ENCODE results near the gene FXR2. TPM values are rescaled to one million over a fixed set of nuclear protein-coding genes. Genes with fewer than 3 reads are reported as not detected.

FXR2 gene
- total and polyA plus RNA-seq, 9 of the 15 experiments (the other 6 are each of a cell fraction or from before 2014, with no cell fraction given): 2.0 to 49.3 (median 24.5) TPM

GRCh38 chr17:7583253-7584109, 31.2 kb downstream of the FXR2 start, which contains the start of gene MPDU1 (continued):
- 0 out of 4 replicates have a peak, but pooled peaks of 1 of the 2 experiments have one; percentile 58 for TF ChIP-seq SIN3A (IDR thresholded peaks at IDR 0.05; ENCODE audit: borderline replicate concordance in 2 of 2, control insufficient read depth in 1 of 2, low read depth in 2 of 2, low read length in 2 of 2)
- no peak for TF ChIP-seq SMARCA4 (IDR thresholded peaks at IDR 0.05)
- peak; percentile 62 for TF ChIP-seq ZNF644 (tag; IDR thresholded peaks at IDR 0.05; ENCODE audit: low read depth)
- no peak for TF ChIP-seq ZNF23 (CRISPR knock-in tag; IDR thresholded peaks at IDR 0.05)
- 0 out of 4 replicates have a peak, but pooled peaks of 1 of the 2 experiments have one; percentile 19 for TF ChIP-seq TBL1XR1 (IDR thresholded peaks at IDR 0.05; ENCODE audit: low read length in 2 of 2)
- 0 out of 2 replicates have a peak, but pooled peaks have one; percentile 16 for TF ChIP-seq ARID1B (IDR thresholded peaks at IDR 0.05)
- TF ChIP-seq NRF1 (conservative IDR thresholded peaks at IDR 0.05 in 1 of 2, IDR thresholded peaks at IDR 0.05 in 1 of 2): peak; percentile 97 to 98
- peak; percentile 76 for TF ChIP-seq HCFC1 (IDR thresholded peaks at IDR 0.05; ENCODE audit: low read depth, low read length)
- TF ChIP-seq CUX1 (CRISPR knock-in tag; IDR thresholded peaks at IDR 0.05): peak; percentile 90
- peak; percentile 34; the same call in 1 of the 2 replicates for TF ChIP-seq SOX6 (IDR thresholded peaks at IDR 0.05)
- TF ChIP-seq CXXC5 (CRISPR knock-in tag; IDR thresholded peaks at IDR 0.05): peak; percentile 75
- no peak for TF ChIP-seq GATAD2A (IDR thresholded peaks at IDR 0.05)
- 0 out of 4 replicates have a peak, but pooled peaks of 1 of the 2 experiments have one; percentile 19 for TF ChIP-seq TEAD1 (CRISPR knock-in tag; IDR thresholded peaks at IDR 0.05)
- TF ChIP-seq TAL1 (IDR thresholded peaks at IDR 0.05): no peak
- peak; percentile 96 for TF ChIP-seq CREB3L1 (IDR thresholded peaks at IDR 0.05; ENCODE audit: borderline replicate concordance, low read depth)
- TF ChIP-seq SMAD2 (IDR thresholded peaks at IDR 0.05; ENCODE audit: low read depth, low read length): no peak
- TF ChIP-seq, protein P1, sequence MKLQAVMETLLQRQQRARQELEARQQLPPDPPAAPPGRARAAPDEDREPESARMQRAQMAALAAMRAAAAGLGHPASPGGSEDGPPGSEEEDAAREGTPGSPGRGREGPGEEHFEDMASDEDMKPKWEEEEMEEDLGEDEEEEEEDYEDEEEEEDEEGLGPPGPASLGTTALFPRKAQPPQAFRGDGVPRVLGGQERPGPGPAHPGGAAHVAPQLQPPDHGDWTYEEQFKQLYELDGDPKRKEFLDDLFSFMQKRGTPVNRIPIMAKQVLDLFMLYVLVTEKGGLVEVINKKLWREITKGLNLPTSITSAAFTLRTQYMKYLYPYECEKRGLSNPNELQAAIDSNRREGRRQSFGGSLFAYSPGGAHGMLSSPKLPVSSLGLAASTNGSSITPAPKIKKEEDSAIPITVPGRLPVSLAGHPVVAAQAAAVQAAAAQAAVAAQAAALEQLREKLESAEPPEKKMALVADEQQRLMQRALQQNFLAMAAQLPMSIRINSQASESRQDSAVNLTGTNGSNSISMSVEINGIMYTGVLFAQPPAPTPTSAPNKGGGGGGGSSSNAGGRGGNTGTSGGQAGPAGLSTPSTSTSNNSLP (IDR thresholded peaks at IDR 0.05; ENCODE audit: borderline replicate concordance, low read depth, low read length): no peak

Data from K562 (cell line).